ENCODE measurements around the gene SARDH. TPM values are rescaled to one million over a fixed set of nuclear protein-coding genes. Genes with fewer than 3 reads are reported as not detected.

SARDH gene
- total RNA-seq, 8 experiments from 2014 or later = 0.20 to 3.4 (median 2.4) TPM

- 90 to 100% (median 100%) methylated on average over 2 to 12 of the region's 15 CpGs; no CpG with 5 or more reads in 3 of the 10 experiments for WGBS, 10 experiments
- no peak overlapping the region for H3K27ac ChIP-seq
- in situ Hi-C loops (cut with MboI; ENCODE audit: low pct_unique_long_range_greater_than_20kb in 2 of 9, low sequenced_read_pairs in 9 of 9, unreplicated experiment in 9 of 9) = loop anchor here in 6 of 9 experiments (10.0 to 25.0 kb wide), 2 partner anchors 206 to 214 kb away; partner anchors contain the start of gene VAV2 (in 6 of the 6)
- H3K4me1 ChIP-seq (replicated peaks in 1 of 2) = no peaks in the 10 kb centered on the region
- no peak overlapping the region for H3K4me3 ChIP-seq
- no peak for ATAC-seq (replicated peaks in 6 of 8)
Observed at GRCh38 chr9:133780962-133781827, 43.0 kb upstream of the SARDH start.

GRCh38 chr9:133780404-133780945, 42.3 kb upstream of the SARDH start:
- in situ Hi-C loops (cut with MboI; ENCODE audit: low pct_unique_long_range_greater_than_20kb in 2 of 9, low sequenced_read_pairs in 9 of 9, unreplicated experiment in 9 of 9) = loop anchor here in 6 of 9 experiments (10.0 to 25.0 kb wide), 2 partner anchors 207 to 214 kb away; partner anchors contain the start of gene VAV2 (in 6 of the 6)
- H3K4me1 ChIP-seq (replicated peaks in 1 of 2) = no peaks in the 10 kb centered on the region
- WGBS, 10 experiments = no CpG with 5 or more reads among the region's 15 CpGs

GRCh38 chr9:133779516-133780403, 41.6 kb upstream of the SARDH start:
- no peak overlapping the region for H3K4me3 ChIP-seq
- WGBS, 10 experiments = 83 to 100% (median 92%) methylated on average over 2 to 12 of the region's 19 CpGs; no CpG with 5 or more reads in 4 of the 10 experiments
- in situ Hi-C loops (cut with MboI; ENCODE audit: low pct_unique_long_range_greater_than_20kb in 2 of 9, low sequenced_read_pairs in 9 of 9, unreplicated experiment in 9 of 9) = loop anchor here in 6 of 9 experiments (10.0 to 25.0 kb wide), 2 partner anchors 208 to 215 kb away; partner anchors contain the start of gene VAV2 (in 6 of the 6)
- no peak for ATAC-seq (replicated peaks in 6 of 8)
- H3K4me1 ChIP-seq (replicated peaks in 1 of 2) = no peaks in the 10 kb centered on the region
- H3K27ac ChIP-seq = no peak overlapping the region

More at GRCh38 chr9:133780404-133780945, 42.3 kb upstream of the SARDH start:
- ATAC-seq (replicated peaks in 6 of 8) = no peak
- H3K4me3 ChIP-seq = no peak overlapping the region
- H3K27ac ChIP-seq = no peak overlapping the region

GRCh38 chr9:133779081-133779480, 40.9 kb upstream of the SARDH start:
- Histone ChIP-seq H3K27ac (no peak overlapping the region), H3K4me1 (replicated peaks in 1 of 2) (no peaks in the 10 kb centered on the region), H3K4me3 (no peak overlapping the region)
- in situ Hi-C loops (cut with MboI; ENCODE audit: low pct_unique_long_range_greater_than_20kb in 2 of 9, low sequenced_read_pairs in 9 of 9, unreplicated experiment in 9 of 9) = loop anchor here in 2 of 9 experiments (25.0 kb wide), 1 partner anchor 208 kb away; the partner anchor contains the start of gene VAV2 (in 2 of the 2)
- WGBS, 10 experiments = 0 to 100% (median 83%) methylated on average over 1 to 8 of the region's 8 CpGs; no CpG with 5 or more reads in 4 of the 10 experiments
- ATAC-seq (replicated peaks in 6 of 8) = peak in 5 of 8 experiments; percentile 13 to 43 (median 29)

GRCh38 chr9:133778336-133779013, 40.3 kb upstream of the SARDH start:
- no peak overlapping the region for H3K4me3 ChIP-seq
- in situ Hi-C loops (cut with MboI; ENCODE audit: low pct_unique_long_range_greater_than_20kb in 2 of 9, low sequenced_read_pairs in 9 of 9, unreplicated experiment in 9 of 9) = loop anchor here in 2 of 9 experiments (25.0 kb wide), 1 partner anchor 209 kb away; the partner anchor contains the start of gene VAV2 (in 2 of the 2)
- ATAC-seq (replicated peaks in 6 of 8) = peak in 5 of 8 experiments; percentile 24 to 72 (median 57)
- WGBS, 10 experiments = 80 to 100% (median 100%) methylated on average over 1 to 3 of the region's 20 CpGs; no CpG with 5 or more reads in 5 of the 10 experiments
- H3K4me1 ChIP-seq (replicated peaks in 1 of 2) = no peaks in the 10 kb centered on the region
- no peak overlapping the region for H3K27ac ChIP-seq

DNA sequence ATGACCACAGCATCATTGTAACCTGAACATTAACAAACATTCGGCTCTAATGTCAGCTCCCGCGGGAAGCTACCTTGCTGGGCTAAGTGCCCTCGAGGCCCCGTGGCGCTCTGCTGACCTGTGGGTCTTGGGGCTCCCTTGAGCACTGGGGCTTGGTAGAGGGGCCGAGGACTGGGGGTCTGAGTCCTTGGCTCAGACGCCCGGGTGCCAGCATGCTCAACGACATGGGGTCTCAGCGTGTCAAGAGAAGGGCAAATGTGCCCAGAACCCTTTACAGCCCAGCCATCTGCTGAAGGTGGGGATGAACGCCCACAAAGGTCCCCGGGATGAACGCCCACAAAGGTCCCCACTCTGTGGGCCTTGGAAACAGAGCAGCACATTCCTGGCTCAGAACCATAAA, 39.7 kb upstream of the SARDH start:
- H3K4me1 ChIP-seq (replicated peaks in 1 of 2) = no peaks in the 10 kb centered on the region
- WGBS, 10 experiments = 92 to 93% methylated on average over 2 to 3 of the region's 14 CpGs; no CpG with 5 or more reads in 8 of the 10 experiments
- H3K27ac ChIP-seq = no peak overlapping the region
- no peak for ATAC-seq (replicated peaks in 6 of 8)
- H3K4me3 ChIP-seq = no peak overlapping the region
- in situ Hi-C loops (cut with MboI; ENCODE audit: low pct_unique_long_range_greater_than_20kb in 2 of 9, low sequenced_read_pairs in 9 of 9, unreplicated experiment in 9 of 9) = loop anchor here in 2 of 9 experiments (25.0 kb wide), 1 partner anchor 209 kb away; the partner anchor contains the start of gene VAV2 (in 2 of the 2)

DNA sequence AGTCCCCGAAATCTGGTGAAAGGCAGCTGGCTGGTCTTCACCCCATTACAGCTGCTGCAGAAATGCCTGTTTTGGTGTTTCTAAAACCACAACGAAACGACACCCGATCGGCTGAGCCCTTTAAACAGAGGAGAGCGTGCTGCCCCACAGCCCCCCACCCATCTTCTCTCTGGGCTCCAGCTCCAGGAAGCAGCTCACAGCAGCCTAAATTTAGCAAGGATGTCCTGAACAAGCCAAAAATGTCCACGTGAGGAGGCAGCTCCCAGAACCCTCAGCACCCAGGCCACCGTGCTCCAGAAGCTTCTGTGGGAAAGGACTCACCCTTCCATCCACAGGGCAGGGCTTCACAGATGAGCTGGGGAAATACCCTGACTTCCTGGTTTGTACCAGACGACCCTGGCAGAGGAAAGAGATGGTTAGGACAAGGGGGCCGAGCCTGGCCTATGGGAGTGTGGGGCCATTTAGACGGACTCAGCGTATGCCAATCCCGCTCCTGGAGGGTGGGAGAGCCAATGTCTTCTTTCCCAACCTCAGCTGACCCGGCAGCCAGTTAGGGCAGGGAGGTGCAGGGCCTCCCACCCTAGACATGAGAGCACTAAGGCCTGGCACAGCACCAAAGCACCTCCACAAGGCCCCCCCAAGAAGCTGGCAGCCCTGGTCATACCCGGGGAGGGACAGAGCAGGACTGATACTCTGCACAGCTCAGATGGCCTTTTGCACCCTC, 39.1 kb upstream of the SARDH start:
- WGBS, 10 experiments = 60 to 100% (median 92%) methylated on average over 1 to 9 of the region's 15 CpGs; no CpG with 5 or more reads in 3 of the 10 experiments
- H3K27ac ChIP-seq = no peak overlapping the region
- no peak for ATAC-seq (replicated peaks in 6 of 8)
- H3K4me1 ChIP-seq (replicated peaks in 1 of 2) = no peaks in the 10 kb centered on the region
- in situ Hi-C loops (cut with MboI; ENCODE audit: low pct_unique_long_range_greater_than_20kb in 2 of 9, low sequenced_read_pairs in 9 of 9, unreplicated experiment in 9 of 9) = loop anchor here in 2 of 9 experiments (25.0 kb wide), 1 partner anchor 210 kb away; the partner anchor contains the start of gene VAV2 (in 2 of the 2)
- H3K4me3 ChIP-seq = no peak overlapping the region

DNA sequence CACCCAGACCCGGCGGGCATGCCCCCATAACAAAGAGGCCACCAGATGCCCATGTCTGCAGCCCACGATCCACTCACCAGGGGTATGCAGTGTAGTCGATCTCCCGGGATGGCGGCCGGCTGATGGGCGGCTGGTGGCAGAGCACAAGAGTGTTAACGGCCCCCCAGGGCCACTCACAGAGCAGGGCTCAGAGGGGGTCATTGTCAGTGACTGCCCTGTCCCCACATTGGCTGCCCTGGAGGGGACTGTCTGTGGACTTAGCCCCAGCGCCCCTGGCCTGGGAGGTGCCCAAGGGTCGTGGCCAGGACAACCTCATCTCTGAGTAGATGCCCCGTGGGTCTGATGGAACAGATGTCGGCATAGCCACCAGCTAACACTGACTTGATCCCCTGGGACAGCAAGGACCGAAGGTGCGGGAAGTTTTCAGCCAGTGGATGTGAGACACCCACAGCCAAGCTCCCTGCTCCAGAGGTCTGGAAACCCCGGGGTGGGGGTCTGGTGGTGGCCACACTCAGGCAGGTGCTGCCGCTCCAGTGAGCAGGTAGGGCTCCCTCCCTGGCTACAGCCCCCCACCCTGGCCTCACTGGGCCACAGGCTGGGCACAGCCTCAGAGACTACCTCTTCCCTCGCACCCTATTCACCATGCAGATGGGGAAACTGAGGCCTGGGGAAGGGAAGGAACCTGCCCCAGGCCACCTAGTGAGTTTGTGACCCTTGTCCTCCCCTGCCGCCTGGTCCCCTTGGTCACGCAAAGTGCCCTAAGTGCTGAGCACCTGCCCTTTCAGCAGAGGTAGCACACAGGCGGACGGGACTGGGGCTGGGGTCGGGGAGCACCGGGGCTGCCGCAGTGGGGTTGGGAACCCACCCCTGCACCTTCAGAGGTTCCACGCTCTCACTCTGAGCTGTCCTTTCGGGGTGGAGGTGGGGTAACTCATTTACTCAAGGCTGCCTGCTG, 38.1 kb upstream of the SARDH start:
- H3K4me1 ChIP-seq (replicated peaks in 1 of 2) = no peaks in the 10 kb centered on the region
- H3K4me3 ChIP-seq = no peak overlapping the region
- in situ Hi-C loops (cut with MboI; ENCODE audit: low pct_unique_long_range_greater_than_20kb in 2 of 9, low sequenced_read_pairs in 9 of 9, unreplicated experiment in 9 of 9) = loop anchor here in 2 of 9 experiments (25.0 kb wide), 1 partner anchor 211 kb away; the partner anchor contains the start of gene VAV2 (in 2 of the 2)
- H3K27ac ChIP-seq = no peak overlapping the region
- no peak for ATAC-seq (replicated peaks in 6 of 8)
- 90 to 100% (median 100%) methylated on average over 1 to 5 of the region's 27 CpGs; no CpG with 5 or more reads in 5 of the 10 experiments for WGBS, 10 experiments

GRCh38 chr9:133775291-133775690, 37.1 kb upstream of the SARDH start:
- H3K4me3 ChIP-seq = no peak overlapping the region
- H3K27ac ChIP-seq = no peak overlapping the region
- ATAC-seq (replicated peaks in 6 of 8) = no peak
- H3K4me1 ChIP-seq (replicated peaks in 1 of 2) = no peaks in the 10 kb centered on the region
- in situ Hi-C loops (cut with MboI; ENCODE audit: low pct_unique_long_range_greater_than_20kb in 2 of 9, low sequenced_read_pairs in 9 of 9, unreplicated experiment in 9 of 9) = loop anchor here in 2 of 9 experiments (25.0 kb wide), 1 partner anchor 212 kb away; the partner anchor contains the start of gene VAV2 (in 2 of the 2)
- 86 to 100% (median 100%) methylated on average over 1 to 2 of the region's 2 CpGs; no CpG with 5 or more reads in 4 of the 10 experiments for WGBS, 10 experiments

DNA sequence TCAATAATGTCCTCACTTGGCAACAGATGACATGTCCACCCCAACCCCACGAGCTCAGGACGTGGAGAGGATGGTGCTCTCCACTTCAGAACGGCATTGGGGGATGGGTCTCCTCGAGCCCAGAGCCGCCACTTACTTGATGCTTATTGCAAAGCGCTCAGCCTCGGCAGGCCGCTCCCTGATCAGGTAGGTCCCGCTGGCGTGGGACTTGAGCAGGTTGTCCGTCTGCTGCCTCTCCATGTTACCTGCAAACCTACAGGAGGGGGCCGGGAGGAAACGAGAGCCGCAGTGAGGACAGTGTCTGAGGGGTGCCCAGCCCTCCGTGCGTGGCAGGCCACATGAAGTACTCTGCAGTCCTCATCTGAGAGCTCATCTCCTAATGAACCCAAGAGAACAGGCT, 36.6 kb upstream of the SARDH start:
- Histone ChIP-seq H3K4me1 (replicated peaks in 1 of 2) (no peaks in the 10 kb centered on the region), H3K4me3 (no peak overlapping the region), H3K27ac (no peak overlapping the region)
- in situ Hi-C loops (cut with MboI; ENCODE audit: low pct_unique_long_range_greater_than_20kb in 2 of 9, low sequenced_read_pairs in 9 of 9, unreplicated experiment in 9 of 9) = loop anchor here in 2 of 9 experiments (25.0 kb wide), 1 partner anchor 213 kb away; the partner anchor contains the start of gene VAV2 (in 2 of the 2)
- WGBS, 10 experiments = 100% methylated on average over 1 to 5 of the region's 16 CpGs; no CpG with 5 or more reads in 7 of the 10 experiments
- no peak for ATAC-seq (replicated peaks in 6 of 8)
